Astrocyte (in vitro differentiated cells and primary cell): ENCODE results near the gene B4GALT1. TPM values are rescaled to one million over a fixed set of nuclear protein-coding genes. Genes with fewer than 3 reads are reported as not detected.

Experiments
- DNase-seq: peaks from one replicate; pipeline ENCODE4 v3.0.0-alpha.2; 2010; ENCODE audit warnings: low read depth
- FAIRE-seq: peaks from 2 replicates; lab custom pipeline; 2011; peaks lifted over from hg19 to GRCh38; lab: Jason Lieb, UNC
- H2AFZ ChIP-seq: 2 replicates; pipeline ENCODE4 v1.6.0; 2012; ENCODE audit warnings: low read depth, low read length, inconsistent platforms
- H3K27ac ChIP-seq: 2 replicates; pipeline ENCODE4 v1.5.1; 2011; ENCODE audit warnings: low read depth, low read length, inconsistent platforms
- H3K27me3 ChIP-seq: 2 replicates; pipeline ENCODE4 v1.6.0; 2011; ENCODE audit warnings: low read length, inconsistent platforms; ENCODE audit not compliant: insufficient read depth
- H3K36me3 ChIP-seq: 2 replicates; pipeline ENCODE4 v1.5.1; 2011; ENCODE audit warnings: low read length, inconsistent platforms; ENCODE audit not compliant: insufficient read depth
- H3K4me1 ChIP-seq: 2 replicates; pipeline ENCODE4 v1.5.1; 2011; ENCODE audit warnings: low read length, inconsistent platforms; ENCODE audit not compliant: insufficient read depth
- H3K4me2 ChIP-seq: 2 replicates; pipeline ENCODE4 v1.6.0; 2012; ENCODE audit warnings: low read length, inconsistent platforms
- H3K4me3 ChIP-seq: 2 replicates; pipeline ENCODE4 v1.5.1; 2011; ENCODE audit warnings: low read depth, mild to moderate bottlenecking, low read length, inconsistent platforms; ENCODE audit not compliant: insufficient read depth
- H3K79me2 ChIP-seq: 2 replicates; pipeline ENCODE4 v1.6.0; 2012; ENCODE audit warnings: mild to moderate bottlenecking, low read length, inconsistent platforms; ENCODE audit not compliant: insufficient read depth
- H3K9ac ChIP-seq: 2 replicates; pipeline ENCODE4 v1.6.0; 2012; ENCODE audit warnings: mild to moderate bottlenecking, low read length, inconsistent platforms
- H3K9me3 ChIP-seq: 2 replicates; pipeline ENCODE4 v1.5.1; 2012; ENCODE audit warnings: low read depth, mild to moderate bottlenecking, low read length, inconsistent platforms; ENCODE audit not compliant: insufficient read depth
- H4K20me1 ChIP-seq: 2 replicates; pipeline ENCODE4 v1.6.0; 2012; ENCODE audit warnings: low read length, inconsistent platforms; ENCODE audit not compliant: insufficient read depth
- H3K27ac Mint-ChIP-seq: one replicate; pipeline ENCODE4 v1.8.0; 2021; ENCODE audit warnings: mild to moderate bottlenecking, mixed read lengths; ENCODE audit not compliant: unreplicated experiment
- H3K27me3 Mint-ChIP-seq: one replicate; pipeline ENCODE4 v1.8.0; 2021; ENCODE audit warnings: low read depth, mixed read lengths; ENCODE audit not compliant: unreplicated experiment
- H3K36me3 Mint-ChIP-seq: one replicate; pipeline ENCODE4 v1.8.0; 2021; ENCODE audit warnings: low read depth, mixed read lengths; ENCODE audit not compliant: unreplicated experiment
- H3K4me1 Mint-ChIP-seq: one replicate; pipeline ENCODE4 v1.8.0; 2021; ENCODE audit warnings: low read depth, mixed read lengths; ENCODE audit not compliant: unreplicated experiment
- H3K4me3 Mint-ChIP-seq: one replicate; pipeline ENCODE4 v1.8.0; 2021; ENCODE audit warnings: mild to moderate bottlenecking, moderate library complexity, mixed read lengths; ENCODE audit not compliant: unreplicated experiment
- H3K9me3 Mint-ChIP-seq: one replicate; pipeline ENCODE4 v1.8.0; 2021; ENCODE audit warnings: mild to moderate bottlenecking, mixed read lengths; ENCODE audit not compliant: unreplicated experiment
- EZH2 ChIP-seq: IDR thresholded peaks from 2 replicates; pipeline ENCODE4 v1.6.1; 2012; ENCODE audit warnings: mild to moderate bottlenecking, low read length, inconsistent platforms; ENCODE audit not compliant: insufficient read depth
- total RNA-seq: library from RNA; stranded (reverse); gene quantifications from 2 replicates; pipeline ENCODE4 v1.2.1, GENCODE V29; 2021
- TF ChIP-seq, protein P1 (sequence below): IDR thresholded peaks from 2 replicates; pipeline ENCODE4 v1.5.1; 2011; ENCODE audit warnings: low read depth, mild to moderate bottlenecking, inconsistent platforms, low read length, moderate library complexity; ENCODE audit not compliant: insufficient read depth

B4GALT1 gene
- total RNA-seq, 1 donor from 2014 or later, result 93.1 TPM

DNA sequence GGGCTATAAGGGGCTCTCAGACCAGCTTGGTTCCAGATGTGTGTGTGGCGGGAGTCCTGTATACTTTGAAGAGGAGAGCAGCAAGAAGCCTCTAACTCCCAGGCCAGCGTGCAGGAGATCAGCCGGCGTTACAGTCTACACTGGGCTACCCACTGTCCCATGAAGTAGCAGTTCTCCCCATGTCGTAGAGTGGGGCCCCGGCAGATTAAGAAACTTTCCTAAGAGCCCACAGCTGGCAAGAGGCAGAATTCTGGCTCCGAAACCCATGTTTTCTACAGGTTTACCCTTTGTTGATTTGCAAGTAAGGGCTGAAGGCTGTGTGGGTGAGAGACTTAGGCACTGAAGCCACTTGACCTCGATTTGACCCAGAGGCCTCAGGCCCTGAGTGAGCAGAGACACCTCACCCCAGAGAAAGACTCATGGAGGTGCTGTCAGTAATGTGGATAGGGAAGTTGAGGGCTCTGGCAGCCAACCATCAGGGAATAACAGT, 881 bp upstream of the B4GALT1 start:
- peaks cover 22% of the 10 kb centered on the region for H3K4me1 Mint-ChIP-seq
- DNase-seq, result no peak
- H3K9ac ChIP-seq, result peak overlapping the region; percentile 74
- H3K27me3 Mint-ChIP-seq, result peaks cover 4% of the 10 kb centered on the region
- FAIRE-seq, result no peak
- no peak for TF ChIP-seq EZH2
- TF ChIP-seq, protein P1, sequence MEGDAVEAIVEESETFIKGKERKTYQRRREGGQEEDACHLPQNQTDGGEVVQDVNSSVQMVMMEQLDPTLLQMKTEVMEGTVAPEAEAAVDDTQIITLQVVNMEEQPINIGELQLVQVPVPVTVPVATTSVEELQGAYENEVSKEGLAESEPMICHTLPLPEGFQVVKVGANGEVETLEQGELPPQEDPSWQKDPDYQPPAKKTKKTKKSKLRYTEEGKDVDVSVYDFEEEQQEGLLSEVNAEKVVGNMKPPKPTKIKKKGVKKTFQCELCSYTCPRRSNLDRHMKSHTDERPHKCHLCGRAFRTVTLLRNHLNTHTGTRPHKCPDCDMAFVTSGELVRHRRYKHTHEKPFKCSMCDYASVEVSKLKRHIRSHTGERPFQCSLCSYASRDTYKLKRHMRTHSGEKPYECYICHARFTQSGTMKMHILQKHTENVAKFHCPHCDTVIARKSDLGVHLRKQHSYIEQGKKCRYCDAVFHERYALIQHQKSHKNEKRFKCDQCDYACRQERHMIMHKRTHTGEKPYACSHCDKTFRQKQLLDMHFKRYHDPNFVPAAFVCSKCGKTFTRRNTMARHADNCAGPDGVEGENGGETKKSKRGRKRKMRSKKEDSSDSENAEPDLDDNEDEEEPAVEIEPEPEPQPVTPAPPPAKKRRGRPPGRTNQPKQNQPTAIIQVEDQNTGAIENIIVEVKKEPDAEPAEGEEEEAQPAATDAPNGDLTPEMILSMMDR, result no peak
- peak overlapping the region; percentile 76 for H3K4me3 Mint-ChIP-seq
- peak overlapping the region; percentile 57 for H3K4me3 ChIP-seq
- no peaks in the 10 kb centered on the region for H3K27me3 ChIP-seq
- no peak overlapping the region for H3K27ac Mint-ChIP-seq
- no peaks in the 10 kb centered on the region for H3K36me3 ChIP-seq
- H3K4me1 ChIP-seq, result peaks cover 35% of the 10 kb centered on the region
- no peaks in the 10 kb centered on the region for H3K9me3 ChIP-seq
- H4K20me1 ChIP-seq, result peaks cover 22% of the 10 kb centered on the region
- peak overlapping the region; percentile 67 for H3K27ac ChIP-seq
- H3K36me3 Mint-ChIP-seq, result no peaks in the 10 kb centered on the region
- no peaks in the 10 kb centered on the region for H3K9me3 Mint-ChIP-seq
- peak overlapping the region; percentile 86 for H3K4me2 ChIP-seq
- H3K79me2 ChIP-seq, result peaks cover 40% of the 10 kb centered on the region
- H2AFZ ChIP-seq, result peak overlapping the region; percentile 93

- peak overlapping the region; percentile 84 for H3K27ac ChIP-seq
- Mint-ChIP-seq H3K27me3 (peaks cover 4% of the 10 kb centered on the region), H3K9me3 (no peaks in the 10 kb centered on the region), H3K4me3 (peak overlapping the region; percentile 92), H3K27ac (peak overlapping the region; percentile 69), H3K4me1 (peaks cover 31% of the 10 kb centered on the region), H3K36me3 (no peaks in the 10 kb centered on the region)
- H3K36me3 ChIP-seq, result no peaks in the 10 kb centered on the region
- no peaks in the 10 kb centered on the region for H3K9me3 ChIP-seq
- peak overlapping the region; percentile 94 for H3K4me2 ChIP-seq
- peak overlapping the region; percentile 97 for H3K9ac ChIP-seq
- H3K27me3 ChIP-seq, result no peaks in the 10 kb centered on the region
- peak overlapping the region; percentile 83 for H3K4me3 ChIP-seq
- peaks cover 39% of the 10 kb centered on the region for H3K4me1 ChIP-seq
- peaks cover 26% of the 10 kb centered on the region for H4K20me1 ChIP-seq
- H3K79me2 ChIP-seq, result peaks cover 56% of the 10 kb centered on the region
- no peak for FAIRE-seq
- peak overlapping the region; percentile 82 for H2AFZ ChIP-seq
- DNase-seq, result no peak
- no peak for TF ChIP-seq EZH2
- TF ChIP-seq, protein P1, result no peak
Measured at GRCh38 chr9:33166231-33167083, 679 bp downstream of the B4GALT1 start.
